LNCaP clone FGC (cell line): ENCODE data around the gene COBL.
A peak's percentile ranks its signal among the peaks of the same experiment; 100 is the strongest.

Experiments
- DNase-seq: peaks from one replicate; pipeline ENCODE4 v3.0.0-alpha.2; 2011; ENCODE audit warnings: low read depth
- H3K4me3 ChIP-seq: 2 replicates; pipeline ENCODE4 v1.5.1; 2011; ENCODE audit warnings: mild to moderate bottlenecking, low read depth, low read length, control low read depth
- CTCF ChIP-seq: IDR thresholded peaks from 2 replicates; pipeline ENCODE4 v1.5.1; 2012; ENCODE audit warnings: mild to moderate bottlenecking; ENCODE audit not compliant: control insufficient read depth, insufficient read depth; ENCODE audit errors: extremely low read depth

Gene COBL

GRCh38 chr7:51102828-51103227 lies 213.8 kb downstream of the COBL start:
- DNase-seq, result no peak
- H3K4me3 ChIP-seq, result no peak overlapping the region
- TF ChIP-seq CTCF, result no peak

DNA sequence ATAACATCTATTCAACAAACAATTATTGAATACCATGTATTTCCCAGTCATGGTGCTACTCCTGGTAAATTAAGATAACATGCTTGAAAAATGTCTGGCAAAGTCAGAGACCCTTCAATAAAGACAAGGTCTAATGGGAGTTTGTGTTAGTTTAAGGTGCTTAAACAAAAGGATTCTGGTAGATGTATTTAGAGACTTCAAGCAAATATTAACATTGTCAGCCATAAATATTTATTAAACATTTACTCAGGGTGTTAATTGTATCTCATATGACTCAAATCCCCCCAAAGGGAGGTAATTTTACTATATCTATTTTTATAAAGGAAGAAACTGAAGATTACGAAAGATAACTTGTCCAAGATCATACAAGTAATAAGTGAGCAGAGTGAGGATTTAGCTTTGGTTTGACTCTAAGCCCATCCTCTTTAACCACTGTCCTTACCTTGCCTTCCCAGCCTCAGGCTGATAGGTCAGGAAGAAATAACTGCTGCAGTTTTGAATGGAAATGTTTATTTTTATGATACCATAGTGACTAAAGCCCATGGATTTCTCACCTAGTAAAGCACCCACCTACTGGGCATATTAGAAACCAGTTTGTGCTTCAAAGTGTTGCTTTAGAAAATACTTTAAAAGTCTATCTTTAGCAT lies 215.4 kb downstream of the COBL start:
- TF ChIP-seq CTCF, result no peak
- no peak overlapping the region for H3K4me3 ChIP-seq
- peak; percentile 39 for DNase-seq

- DNase-seq, result no peak
- TF ChIP-seq CTCF, result no peak
- no peak overlapping the region for H3K4me3 ChIP-seq
Measured at GRCh38 chr7:51090411-51090810, 226.2 kb downstream of the COBL start.

DNA sequence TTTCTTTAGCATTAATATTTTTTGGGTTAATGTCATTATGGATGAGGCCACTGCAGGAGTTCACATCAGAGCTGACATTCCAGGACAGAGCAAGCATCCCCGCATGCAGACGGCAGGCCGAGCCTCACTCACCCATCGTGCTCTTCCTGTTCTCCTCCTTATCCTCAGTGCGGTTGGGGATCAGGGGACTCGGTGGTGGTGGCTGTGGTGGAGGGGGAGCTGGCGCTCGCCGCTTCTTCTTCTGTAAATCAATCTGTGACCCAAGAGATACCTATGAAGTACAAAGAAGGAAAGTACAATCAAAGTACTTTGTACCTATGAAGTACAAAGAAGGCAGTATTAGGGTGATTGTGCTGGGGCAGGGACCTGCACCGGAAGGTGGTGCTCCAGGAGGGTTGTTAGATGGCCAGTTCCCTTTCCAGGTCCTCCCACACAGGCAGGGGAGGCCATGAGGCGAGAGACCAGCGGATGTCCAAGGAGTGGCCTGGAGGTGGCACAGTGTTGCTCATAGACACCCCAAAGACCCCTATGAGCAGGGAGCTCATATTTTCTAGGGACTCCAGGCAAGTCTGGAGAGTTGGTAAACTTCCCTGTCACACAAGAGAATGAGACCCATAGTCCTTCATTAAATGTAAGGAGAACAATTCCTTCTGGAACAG lies 231.4 kb downstream of the COBL start:
- TF ChIP-seq CTCF, result no peak

DNA sequence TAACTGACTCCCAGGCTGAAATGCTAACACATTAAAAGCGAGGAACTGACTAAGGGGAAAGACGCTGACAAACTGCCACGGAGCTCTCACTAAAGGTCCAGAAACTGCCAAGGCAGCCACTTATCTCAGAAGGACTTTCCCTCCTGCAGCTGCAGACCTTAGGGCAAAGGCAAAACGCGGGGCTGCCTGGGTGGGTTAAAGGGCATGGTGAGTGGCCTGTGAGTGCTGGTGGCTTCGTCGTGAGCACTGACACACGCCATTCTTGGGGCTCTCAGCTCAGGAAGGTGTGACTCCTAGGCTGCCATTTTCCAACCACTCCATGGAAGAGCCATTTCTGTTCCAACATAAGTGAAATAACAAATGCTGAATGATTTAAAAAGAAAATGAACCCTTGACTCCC lies 232.5 kb downstream of the COBL start:
- TF ChIP-seq CTCF, result no peak
- no peak for DNase-seq
- H3K4me3 ChIP-seq, result no peak overlapping the region

More for the DNA sequence above, 231.4 kb downstream of the COBL start:
- no peak for DNase-seq
- no peak overlapping the region for H3K4me3 ChIP-seq

GRCh38 chr7:51082940-51083533 lies 233.6 kb downstream of the COBL start:
- no peak for TF ChIP-seq CTCF
- no peak overlapping the region for H3K4me3 ChIP-seq
- no peak for DNase-seq
